Stimulated activated CD8-positive, alpha-beta memory T cell treated with anti-CD3 and anti-CD28 coated beads, Interleukin-12 subunit alpha, Interleukin-12 subunit beta, amount 100 ng/mL, for 24 hours (primary cell): Measurements from ENCODE around the gene OR2A14.
"Not testable (repeated sequence)": the region's sequence is repeated elsewhere in the genome, so short reads cannot be mapped to it uniquely, and the experiment has no call there.

Experiments used
- DNase-seq: peaks from one replicate; pipeline ENCODE4 v3.0.0-alpha.2; 2020; ENCODE audit errors: extremely low read depth

Gene OR2A14

GRCh38 chr7:144148224-144148827 lies 25.4 kb downstream of the OR2A14 start:
- no peak for DNase-seq

- no peak for DNase-seq
These were observed 35.9 kb downstream of the OR2A14 start for GRCh38 chr7:144158861-144159260.

DNA sequence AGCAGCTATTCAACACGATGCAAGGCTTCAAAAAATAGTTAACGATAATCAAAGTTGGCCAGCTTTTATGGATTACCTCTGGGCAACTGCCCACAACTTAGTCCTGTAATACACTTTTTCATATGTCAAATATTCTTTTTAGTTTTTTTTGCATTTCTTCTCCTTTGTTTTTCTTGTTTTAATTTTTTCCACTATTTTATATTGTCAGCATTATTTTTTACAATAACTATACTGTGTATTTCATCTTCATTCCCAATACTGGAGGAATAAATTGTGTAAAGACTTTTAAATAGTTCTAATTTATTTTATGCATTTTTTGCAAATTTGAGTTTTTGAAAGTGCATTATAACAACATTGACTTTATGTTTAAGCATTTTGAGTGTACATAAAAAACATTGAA lies 41.8 kb downstream of the OR2A14 start:
- DNase-seq = no peak

DNA sequence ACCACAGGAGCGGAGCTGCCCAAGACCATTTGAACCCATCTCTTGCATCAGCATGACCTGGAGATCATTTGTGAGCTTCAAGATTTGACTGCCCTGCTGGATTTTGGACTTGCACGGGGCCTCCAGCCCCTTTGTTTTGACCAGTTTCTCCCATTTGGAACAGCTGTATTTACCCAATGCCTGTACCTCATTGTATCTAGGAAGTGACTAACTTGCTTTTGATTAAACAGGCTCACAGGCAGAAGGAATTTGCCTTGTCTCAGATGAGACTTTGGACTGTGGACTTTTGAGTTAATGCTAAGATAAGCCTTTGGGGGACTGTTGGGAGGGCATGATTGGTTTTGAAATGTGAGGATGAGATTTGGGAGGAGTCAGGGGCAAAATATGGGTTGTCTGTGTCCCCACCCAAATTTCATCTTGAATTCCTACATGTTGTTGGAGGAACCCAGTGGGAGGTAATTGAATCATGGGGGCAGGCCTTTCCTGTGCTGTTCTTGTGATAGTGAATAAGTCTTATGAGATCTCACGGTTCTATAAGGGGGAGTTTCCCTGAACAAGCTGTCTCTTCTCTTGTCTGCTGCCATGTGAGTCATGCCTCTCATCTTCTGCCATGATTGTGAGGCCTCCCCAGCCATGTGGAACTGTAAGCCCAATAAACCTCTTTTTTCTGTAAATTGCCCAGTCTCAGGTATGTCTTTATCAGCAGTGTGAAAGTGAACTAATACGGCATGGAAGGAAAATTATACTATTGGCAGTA lies 48.8 kb downstream of the OR2A14 start:
- DNase-seq = not testable (repeated sequence)

- DNase-seq = no peak
These were observed 51.6 kb downstream of the OR2A14 start for GRCh38 chr7:144174613-144175012.

GRCh38 chr7:144178380-144179164 lies 55.6 kb downstream of the OR2A14 start:
- not testable (repeated sequence) for DNase-seq

- DNase-seq = not testable (repeated sequence)
These were observed 56.1 kb downstream of the OR2A14 start for GRCh38 chr7:144179165-144179479.
